Fibroblast of upper back skin (primary cell): ENCODE data around the gene BCAT1.
"Not testable (repeated sequence)": the region's sequence is repeated elsewhere in the genome, so short reads cannot be mapped to it uniquely, and the experiment has no call there.

ENCODE experiments used
- DNase-seq: peaks from one replicate; pipeline ENCODE4 v3.0.0-alpha.2; 2013

The BCAT1 gene

DNA sequence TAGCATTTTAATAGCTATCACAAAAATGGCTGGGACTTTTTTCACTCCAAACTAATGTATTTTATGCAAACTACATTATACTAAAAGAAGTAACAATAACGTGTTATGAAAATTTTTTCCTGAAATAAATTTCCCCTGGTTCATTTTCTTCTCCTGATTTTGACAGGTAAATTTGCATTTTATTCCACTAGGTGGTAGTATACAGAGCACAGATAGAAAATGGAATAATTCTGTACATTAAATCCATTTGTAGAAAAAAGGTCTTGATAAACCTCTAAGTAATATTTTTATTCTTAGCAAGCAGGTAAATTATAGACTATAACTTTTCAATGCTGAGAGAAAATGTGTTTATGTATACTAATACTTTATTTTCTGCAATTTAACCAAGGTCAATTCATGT, 96.5 kb downstream of the BCAT1 start:
- DNase-seq = no peak

DNA sequence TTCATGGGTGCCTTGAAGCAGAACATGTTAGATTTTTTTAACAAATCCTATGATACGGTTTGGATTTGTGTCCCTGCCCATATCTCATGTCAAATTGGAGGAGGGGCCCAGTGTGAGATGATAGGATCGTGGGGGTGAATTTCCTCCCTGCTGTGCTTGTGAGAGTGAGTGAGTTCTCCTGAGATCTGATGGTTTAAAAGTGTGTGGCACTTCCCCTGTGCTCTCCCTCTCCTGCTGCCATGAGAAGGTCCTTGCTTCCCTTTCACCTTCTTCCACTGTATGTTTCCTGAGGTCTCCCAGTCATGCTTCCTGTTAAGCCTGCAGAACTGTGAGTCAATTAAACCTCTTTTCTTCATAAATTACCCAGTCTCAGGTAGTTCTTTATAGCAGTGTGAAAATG, 97.0 kb downstream of the BCAT1 start:
- DNase-seq = not testable (repeated sequence)

DNA sequence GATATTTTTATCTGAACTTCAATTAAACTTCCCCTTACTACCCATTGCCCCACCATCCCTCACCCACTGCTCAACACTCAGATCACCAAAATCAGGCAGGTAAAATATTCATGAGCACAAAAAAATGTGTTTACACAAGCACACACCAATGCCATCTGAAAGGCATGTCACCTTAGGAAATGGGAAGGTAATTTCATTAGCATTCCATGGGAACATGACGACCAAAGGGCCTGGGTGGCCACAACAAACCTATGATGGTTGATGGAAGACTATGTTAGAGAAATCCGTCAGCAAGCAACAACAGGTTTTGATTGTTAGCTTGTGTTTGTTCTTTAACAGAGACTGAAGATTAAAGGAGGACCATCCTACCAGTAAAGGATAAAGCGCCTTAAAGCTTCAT, 97.6 kb downstream of the BCAT1 start:
- no peak for DNase-seq

DNA sequence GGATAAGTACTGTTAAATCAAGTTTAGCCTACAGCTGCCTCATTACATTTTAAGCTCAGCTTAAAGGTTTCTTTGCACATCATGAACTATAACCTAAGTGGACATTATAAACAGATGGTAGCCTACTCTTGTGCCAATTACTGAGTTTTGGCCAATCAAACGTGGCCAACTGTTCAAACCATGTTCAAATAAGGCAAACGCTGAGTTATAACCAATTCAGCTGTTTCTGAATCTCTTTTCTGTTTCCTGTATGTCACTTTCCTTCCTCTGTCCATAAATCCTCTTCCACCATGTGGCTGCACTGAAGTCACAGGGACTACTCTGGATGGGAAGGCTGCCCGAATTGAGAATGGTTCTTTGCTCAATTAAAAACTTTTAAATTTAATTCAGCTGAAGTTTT, 98.4 kb downstream of the BCAT1 start:
- DNase-seq = no peak

DNA sequence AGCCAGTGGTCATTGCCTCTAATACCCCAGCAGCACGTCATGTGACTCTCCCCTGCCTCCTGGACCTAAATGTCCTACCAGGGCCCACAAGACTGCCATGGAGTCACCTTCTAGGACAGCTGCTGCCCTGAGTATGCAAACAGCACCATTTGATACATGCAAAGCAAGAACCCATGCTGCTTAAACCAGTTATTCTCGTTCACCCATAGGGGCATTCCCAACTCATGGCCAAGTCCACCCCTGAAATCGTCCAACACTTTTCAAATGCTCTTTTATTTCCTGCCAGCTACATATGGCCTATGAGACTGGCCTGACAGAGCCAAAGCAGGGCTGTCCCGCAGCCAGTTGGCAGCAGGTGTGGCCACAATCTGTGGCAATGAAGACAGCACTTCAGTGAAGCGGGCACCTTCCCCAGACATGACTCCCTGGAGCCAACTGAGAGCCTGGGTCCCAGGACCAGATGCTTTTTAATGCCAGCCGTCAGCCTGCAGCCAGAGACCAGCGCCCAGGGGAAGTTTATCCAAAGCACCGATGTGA, 99.9 kb downstream of the BCAT1 start:
- no peak for DNase-seq

DNA sequence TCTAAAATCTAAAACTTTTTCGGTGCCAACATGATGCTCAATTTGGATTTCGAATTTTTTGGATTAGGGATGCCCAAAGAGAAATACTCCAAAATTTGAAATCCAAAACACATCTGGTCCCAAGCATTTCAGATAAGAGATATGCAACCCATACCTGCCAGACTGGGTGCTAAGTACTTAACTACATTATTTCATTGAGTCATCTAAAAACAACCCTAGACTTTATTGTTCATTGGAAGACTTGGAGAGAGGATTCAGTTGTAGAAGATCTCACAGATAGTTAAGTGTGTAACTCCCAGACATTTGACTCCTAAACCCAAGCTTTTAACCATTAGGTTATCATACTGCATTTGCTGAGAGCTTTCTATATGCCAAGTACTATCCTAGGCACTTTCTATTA, 102.2 kb downstream of the BCAT1 start:
- no peak for DNase-seq

DNA sequence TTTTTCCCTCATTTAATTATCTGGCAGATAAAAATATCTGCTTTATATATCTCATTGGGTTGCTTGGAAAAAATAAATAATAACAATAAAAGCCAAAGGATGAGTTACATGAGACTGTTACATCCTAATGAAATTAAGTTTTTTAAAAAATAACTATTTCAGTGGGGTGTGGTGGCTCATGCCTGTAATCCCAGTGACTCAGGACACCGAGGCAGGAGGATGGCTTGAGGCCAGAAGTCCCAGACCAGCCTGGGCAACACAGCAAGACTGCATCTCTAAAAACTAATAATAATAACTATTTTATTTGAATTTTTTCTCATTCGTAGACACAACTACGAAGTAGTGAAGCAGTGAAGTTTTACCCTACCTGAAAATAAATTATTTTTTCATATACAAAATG, 103.3 kb downstream of the BCAT1 start:
- DNase-seq = no peak

DNA sequence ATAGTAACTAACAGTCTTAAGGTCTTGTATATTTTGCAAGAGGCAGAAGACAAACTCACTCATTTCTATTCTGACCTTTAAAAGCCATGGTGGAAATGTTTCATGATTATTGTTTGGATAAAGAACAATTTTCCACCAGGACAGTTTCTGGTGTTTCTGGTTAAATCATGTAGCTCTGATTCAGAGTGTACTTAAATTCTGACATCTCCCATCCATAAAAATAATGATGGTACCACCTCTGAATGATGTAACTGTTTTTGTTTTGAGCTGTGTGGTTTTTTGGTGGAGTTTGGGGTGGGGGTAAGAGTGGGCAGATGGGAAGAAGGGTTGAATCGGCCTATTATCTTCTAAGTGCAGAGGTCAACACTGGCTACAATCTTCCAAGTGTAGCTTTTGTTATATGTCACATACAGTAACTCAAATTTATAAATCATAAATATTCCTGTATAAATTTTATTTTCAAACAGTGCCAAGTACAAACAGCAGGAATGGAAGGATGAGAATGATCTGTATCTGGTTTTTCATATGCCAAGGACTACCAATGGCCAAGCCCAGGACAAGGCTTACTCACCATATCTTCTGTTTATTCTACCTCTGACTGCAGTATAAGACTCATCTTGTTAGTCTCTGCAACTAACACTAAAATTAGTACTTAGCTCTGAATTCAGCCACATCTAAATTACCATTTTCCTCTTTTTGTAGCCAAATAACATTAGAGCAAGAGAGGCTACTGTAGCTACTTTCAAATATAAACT, 108.7 kb downstream of the BCAT1 start:
- no peak for DNase-seq

DNA sequence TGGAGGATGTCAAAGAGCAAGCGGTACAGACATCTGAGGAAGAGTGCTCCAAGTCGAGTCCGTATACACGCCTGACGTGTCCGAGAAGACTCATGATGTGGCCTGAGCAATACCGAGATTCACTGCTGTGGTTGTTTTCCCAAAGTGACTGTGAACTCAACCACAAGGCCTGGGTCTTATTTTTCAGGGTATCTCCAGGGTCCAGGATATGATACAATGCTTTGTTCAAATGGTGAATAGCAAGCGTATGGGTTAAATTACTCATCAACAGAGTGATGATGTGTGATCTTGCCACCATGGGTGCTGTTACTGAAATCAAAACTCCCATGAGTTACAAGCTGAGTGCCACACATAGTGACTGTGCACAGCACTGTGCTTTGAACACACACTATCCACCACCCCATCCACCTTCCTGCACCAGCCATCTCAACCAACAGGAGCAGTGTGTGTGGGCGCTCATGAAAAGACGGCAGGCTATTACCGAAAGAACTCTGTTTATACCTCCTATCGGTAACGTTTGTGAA, 109.6 kb downstream of the BCAT1 start:
- peak; percentile 75 for DNase-seq

DNA sequence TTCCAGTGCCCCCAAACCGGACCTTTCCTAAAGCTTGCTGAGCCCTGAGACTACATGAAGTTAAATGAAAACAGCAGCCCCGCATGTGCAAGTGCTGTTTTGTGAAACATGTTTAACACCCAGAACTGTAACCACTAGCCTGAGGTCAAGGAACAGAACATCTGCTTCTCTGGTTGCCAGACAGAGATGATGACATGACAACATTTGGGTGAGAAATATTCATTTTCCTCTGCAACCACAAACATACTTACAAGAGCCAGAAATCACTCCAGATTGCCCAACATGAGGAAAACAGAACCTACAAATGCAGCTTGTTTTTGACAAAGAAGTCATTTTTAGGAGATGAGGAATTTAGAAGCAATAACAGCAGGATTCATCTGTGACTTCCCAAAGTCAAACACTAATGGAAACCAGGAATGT, 110.4 kb downstream of the BCAT1 start:
- peak; percentile 94 for DNase-seq

DNA sequence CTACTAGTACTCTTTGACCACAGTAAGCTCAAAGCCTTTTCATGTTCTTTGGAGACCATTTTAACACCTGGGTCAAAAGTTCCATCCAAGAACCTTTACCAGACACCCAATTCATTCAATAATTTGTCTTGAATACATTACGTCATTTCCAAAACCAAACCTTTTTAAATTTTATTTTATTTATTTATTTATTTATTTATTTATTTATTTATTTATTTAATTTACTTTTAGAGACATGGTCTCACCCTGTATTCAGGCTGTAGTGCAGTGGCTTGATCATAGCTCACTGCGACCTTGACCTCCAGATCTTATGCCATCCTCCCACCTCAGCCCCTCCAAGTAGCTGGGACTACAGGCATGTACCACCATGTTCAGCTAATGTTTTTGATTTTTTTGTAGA, 113.5 kb downstream of the BCAT1 start:
- DNase-seq = no peak

DNA sequence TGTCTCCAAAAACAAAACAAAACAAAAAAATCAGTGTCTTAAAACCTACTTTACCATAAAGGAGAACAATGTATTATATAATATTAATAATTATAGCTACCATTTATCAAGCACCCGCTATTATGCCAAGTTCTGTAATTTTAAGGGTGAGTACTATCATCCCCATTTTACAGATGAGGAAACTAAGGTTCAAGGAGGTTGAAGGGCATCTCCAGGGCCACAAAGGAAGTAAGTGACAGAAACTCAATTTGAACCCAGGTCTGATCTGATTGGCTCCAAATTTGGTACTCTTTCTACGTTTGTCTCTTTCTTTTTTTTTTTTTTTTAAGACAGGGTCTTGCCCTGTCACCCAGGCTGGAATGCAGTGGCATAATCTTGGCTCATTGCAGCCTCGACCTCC, 115.4 kb downstream of the BCAT1 start:
- DNase-seq = no peak

DNA sequence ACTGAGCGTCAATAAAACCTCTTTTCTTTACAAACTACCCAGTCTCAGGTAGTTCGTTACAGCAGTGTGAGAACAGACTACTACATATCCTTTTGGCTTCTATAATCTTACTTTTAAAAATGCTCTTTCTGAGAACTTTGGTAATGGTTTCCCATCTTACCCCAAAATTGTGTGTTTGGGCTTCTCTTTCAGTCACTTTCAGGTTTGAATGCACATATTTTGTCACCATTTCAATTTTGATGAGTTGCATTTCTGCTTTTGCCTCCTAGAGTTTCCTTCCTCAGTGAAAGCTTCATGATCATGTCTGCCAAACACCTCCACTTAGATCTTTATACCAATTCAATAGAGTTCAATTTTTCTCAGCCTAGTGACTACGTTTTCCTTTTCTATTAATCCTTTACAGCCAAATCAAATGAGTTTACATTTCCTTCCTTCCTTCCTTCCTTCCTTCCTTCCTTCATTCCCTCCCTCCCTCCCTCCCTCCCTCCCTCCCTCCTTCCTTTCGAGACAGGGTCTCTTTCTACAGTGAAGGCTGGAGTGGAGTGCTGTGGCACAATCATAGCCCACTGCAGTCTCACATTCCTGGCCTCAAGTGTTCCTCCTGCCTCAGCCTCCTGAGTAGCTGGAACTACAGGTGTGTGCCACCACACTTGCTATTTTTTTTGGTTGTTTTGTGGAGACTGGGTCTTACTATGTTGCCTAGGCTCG, 124.9 kb downstream of the BCAT1 start:
- DNase-seq = no peak

DNA sequence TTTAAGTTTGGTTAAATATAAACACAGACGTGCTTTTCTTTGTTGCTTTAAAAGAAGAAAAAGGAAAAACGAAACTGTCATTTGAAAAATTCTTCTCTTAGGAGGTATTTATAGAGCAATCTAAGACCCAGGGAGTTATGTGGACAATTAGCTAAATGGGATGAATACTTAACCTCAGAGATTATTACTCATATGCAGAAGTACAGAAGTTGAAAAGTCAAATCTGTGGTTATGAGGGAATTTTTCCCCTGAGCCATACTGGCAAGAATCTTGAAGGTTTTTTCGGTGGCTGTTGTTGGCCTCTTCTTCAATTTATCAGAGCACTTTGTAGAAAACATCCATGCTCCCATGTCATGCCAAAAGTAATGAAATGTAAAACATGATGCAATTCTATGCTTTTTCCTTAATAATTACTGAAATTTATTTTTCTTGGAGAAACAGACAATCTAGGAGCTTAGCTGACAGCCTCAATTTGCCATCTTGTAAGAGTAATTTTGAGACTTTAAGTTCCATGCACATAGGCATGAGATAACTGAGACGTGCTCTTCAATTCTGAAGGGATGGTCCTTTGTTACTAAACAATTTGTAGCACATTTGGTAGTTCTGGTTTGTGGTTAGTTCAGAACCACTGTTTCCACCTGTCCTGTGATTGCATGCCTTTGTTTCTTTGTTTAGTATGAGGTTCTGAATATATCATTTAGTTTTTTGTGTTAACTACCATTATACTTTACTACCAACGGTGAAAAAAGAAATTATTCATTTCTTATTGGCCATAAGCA, 126.6 kb downstream of the BCAT1 start:
- peak; percentile 84 for DNase-seq

DNA sequence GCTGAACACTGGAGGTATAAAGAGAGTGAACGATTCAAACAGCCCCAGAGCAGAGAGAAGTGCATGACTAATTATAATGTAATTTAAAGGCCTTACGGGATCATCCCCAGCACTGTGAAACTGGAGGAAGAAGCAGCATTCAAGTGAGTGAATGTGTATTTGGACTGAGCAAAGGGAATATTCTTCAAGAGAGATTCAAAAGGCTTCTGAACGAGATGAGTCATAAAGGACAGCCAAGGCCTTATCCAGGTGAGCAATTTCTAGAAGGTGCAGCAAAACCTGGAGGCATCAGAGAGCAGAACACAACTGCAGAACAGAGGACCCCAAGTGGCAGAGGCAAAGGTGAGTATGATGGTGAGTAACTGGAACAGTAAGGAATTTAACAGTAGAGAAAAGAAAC, 127.2 kb downstream of the BCAT1 start:
- peak; percentile 69 for DNase-seq

DNA sequence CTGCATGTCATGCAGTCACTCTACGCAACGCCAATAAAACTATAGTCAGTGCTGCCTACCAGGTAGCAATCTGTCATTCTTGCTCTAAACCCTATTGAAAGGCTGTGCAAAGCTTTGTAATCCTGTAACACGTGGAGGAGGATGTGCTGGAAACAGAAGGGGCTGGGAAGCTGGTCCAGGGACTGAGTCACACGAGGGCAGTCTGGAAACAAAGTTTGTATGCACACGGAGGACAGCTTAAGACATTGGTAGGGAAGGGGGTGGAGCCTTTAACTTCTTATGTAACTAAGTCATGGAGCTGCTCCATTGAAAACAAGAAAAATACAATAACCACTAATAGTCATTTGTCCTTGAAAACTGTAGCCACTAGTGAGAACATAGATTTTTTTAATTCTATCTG, 128.0 kb downstream of the BCAT1 start:
- peak; percentile 62 for DNase-seq

DNA sequence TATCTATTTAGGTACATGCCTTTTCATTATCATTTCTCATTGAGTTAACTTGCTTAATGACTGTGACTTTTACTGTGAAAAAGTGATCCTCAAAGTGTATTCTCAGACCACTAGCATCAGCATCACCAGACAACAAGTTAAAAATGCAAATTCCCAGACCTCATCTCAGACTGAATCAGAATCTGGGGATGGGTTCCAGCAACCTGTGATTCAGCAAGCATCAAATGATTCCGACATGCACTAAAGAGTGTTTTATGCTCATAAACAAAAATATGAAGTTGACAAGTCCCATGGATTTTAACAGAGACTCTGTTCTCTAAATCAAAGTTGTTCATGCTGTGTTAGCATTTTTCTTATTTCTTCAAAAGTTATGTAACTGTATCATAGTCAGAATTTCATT, 130.6 kb downstream of the BCAT1 start:
- DNase-seq = no peak

DNA sequence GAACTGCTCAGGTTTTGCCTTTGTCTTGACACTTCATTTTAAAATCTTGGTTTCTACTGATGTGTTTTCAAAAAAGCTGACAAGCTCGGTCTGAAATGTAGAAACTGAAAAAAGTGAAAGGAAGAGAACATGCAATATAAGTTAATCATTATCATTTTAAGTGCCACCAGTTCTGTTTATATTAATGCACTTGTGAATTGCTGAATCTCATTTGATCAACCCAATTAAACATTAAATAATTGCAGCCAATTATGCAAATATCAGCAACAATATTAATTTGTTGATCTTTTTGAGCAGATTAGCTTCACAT, 133.8 kb downstream of the BCAT1 start:
- DNase-seq = no peak

DNA sequence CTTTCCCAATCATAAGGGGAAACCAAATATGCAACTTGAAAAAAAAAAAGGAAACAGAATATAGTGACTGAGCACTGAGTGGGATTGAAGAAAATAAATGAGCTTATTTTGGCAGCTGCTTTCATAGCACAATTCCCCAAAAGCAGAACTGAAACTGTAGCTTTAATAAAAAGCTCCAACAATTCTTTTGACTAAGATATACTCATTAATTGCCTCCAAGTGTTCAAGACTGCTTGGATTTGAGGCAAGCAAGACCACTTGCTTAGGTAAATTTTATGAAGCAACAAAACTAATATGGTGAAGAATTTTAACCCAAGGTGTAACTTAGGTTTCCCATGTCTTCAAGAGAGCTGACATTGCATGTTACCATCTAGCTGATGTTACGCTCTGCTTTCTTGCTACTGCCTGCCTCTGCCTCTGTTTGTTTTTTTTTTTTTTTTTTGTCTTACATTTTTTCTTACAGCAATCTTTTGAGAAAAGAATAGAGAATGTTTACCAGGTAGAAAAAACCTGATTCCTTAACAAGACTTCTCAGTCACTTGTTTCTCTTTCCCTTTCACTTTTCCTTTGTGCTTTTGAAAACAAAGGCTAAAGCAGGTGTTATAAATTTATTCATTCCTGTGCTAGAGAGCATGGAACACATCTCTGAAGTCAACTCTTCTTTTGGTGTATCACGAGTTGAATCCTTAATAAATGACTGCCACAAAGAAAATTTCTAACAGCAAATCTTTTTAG, 134.4 kb downstream of the BCAT1 start:
- no peak for DNase-seq

DNA sequence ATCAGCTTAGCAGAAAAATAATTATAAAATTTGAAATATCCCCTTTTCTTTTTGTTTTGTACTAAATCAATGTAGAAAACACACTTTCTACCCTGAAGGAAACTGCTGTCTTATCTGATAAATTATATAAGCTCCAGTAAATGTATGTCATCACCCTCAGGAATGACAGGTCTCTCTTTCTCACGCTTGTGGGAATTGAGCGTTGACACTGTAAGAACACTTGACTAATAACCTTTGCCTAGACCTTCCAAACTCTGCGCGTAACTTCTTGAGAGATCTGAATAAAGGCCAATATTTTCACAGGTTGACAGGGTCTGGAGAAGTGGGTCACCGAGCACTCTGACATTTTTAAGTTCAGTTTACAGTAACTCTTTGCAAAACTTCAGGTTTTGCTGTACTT, 138.5 kb downstream of the BCAT1 start:
- peak; percentile 20 for DNase-seq

DNA sequence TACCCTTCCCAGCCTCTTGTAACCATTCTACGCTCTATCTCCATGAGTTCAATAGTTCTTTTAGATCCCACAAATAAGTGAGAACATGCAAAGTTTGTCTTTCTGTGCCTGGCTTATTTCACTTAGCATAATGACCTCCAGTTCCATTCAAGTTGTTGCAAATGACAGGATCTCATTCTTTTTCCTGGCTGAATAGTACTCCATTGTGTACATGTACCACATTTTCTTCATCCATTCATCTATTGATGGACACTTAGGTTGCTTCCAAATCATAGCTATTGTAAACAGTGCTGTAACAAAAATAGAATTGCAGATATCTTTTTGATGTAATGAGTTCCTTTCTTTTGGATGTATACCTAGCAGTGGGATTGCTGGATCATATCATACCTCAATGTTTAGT, 139.6 kb downstream of the BCAT1 start:
- not testable (repeated sequence) for DNase-seq

DNA sequence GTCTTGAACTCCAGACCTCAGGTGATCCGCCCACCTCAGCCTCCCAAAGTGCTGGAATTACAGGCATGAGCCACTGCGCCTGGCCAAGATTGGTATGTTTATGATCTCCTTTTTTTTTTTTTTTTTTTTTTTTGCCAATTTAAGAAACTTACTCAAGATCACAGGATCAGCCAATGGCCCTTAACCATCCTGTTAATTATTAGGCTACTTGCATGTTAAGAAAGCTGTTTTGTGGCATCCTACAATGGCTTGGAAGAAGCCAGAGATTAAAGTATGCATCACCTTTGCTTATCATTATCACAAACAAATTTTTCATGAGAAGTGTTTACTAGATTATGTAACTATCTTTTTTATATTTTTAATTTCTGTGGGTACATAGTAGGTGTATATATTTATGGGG, 140.2 kb downstream of the BCAT1 start:
- DNase-seq = no peak

DNA sequence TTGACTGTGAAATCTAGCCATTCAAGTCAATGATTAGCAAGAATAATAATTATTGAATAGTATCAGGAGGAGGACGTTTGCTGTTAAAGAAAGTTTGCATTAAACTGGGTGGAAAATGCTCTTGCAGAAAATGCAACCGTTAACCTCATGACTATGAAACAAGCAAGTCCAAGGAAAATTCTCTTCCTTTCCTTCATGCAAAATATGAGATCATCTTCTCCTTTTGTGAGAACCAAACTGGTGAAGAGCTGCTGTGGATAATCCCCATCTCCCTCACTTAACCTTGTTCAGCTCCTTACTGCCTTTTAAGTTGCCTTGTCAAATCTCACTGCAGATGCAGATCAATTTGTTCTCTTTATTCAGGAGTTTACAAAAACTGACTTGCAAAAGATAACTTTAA, 142.5 kb downstream of the BCAT1 start:
- no peak for DNase-seq
